Activated T-cell treated with anti-CD3 and anti-CD28 coated beads for 48 hours (primary cell): ENCODE data around the gene RNLS.
"Not testable (repeated sequence)": the region's sequence is repeated elsewhere in the genome, so short reads cannot be mapped to it uniquely, and the experiment has no call there.

ENCODE experiments used
- DNase-seq: peaks from one replicate; pipeline ENCODE4 v3.0.0-alpha.2; 2020; ENCODE audit warnings: low read depth

Gene RNLS

GRCh38 chr10:88343761-88344484 lies 239.2 kb downstream of the RNLS start:
- no peak for DNase-seq

DNA sequence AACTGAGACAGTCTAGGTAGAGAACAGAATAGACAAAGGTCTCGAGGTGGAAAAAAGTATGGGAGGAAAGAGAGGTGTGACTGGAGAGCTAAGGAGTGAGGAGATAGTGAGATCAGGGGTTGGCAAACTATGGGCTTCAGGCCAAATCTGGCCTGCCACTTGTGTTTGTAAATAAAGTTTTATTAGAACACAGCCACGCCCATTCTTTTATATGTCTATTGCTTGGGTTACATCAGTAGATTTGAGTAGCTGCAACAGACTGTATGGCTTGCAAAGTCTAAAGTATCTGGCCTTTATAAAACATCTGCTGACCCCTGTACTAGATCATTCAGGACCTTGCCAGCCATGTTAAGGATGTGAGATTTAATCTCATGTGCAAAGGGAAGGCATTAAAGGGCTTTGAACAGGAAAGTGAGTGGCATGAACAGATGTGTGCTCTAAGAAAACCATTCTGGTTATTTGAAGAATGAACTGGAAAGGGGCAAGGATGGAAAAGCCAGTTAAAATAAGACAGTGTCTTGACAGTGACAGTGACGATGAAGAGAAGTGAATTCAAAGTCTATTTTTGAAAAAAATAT lies 240.3 kb downstream of the RNLS start:
- DNase-seq = no peak

DNA sequence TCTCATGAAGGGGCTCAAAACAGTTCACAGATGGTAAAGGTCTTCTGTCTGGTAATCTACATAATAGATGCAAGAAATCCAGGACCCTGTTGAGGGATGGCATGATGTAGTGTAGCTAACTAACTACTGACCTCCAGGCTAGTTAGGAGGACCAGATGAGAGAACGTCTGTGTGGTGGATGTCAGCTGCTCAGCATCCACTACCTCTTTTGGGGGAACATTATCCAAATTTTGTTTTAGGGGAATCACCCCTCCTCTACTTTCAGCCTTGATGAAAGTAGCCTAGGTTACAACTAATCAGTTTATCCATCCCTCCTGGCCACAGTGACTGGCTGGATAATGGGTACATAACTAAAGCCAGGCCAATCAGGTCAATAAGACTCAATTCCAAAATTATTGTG lies 246.0 kb downstream of the RNLS start:
- no peak for DNase-seq

GRCh38 chr10:88336334-88336733 lies 246.8 kb downstream of the RNLS start:
- no peak for DNase-seq

DNA sequence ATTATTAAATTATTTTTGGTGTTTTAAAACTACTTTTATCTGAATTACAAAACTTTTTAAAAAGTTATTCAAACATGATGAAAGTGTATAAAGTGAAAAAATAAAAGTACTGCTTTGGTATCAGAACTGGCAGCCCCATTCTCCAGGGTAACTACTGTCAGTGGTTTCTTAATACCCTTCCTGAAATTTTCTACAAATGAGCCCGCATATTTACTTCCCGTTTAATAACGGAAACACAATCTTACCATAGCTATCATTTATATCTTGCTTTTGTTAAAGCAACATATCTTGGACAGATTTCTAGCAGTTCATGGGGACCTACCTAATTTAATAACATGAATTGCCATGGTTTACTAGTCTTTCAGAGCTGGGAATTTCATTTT lies 249.9 kb downstream of the RNLS start:
- DNase-seq = no peak

DNA sequence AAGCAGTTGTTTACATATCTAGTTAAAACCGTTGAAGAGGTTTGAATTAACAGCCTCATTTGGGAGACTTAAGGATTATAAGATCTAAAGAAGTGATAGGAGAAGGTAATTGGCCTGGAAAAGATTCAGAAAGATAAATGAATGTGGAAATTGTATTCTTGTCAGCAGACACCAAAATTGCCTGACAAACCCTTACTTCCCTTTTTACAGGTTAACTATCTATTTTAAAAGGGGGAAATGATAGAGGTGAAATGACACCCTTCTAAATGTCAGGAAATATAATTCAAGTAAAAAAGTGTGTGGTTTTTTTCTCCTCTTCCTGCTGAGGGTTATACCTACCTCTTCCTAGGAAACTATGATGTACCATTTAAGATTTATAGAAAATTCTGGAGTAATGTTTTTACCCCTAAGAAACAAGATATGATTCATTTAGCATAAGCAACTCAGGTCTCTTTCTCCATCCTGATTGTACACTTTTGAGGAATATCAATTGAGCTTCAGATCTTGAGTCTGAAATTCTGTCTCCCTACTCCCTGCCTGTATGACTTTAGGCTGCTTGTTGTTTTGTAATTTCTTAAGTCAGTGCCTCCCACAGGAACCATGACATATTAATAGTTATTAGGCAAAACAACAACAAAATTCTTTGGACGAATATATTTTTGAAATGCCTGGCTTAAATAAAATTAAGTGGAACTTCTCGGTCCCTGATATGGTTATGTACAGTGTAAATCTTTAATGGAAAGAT lies 250.4 kb downstream of the RNLS start:
- no peak for DNase-seq

DNA sequence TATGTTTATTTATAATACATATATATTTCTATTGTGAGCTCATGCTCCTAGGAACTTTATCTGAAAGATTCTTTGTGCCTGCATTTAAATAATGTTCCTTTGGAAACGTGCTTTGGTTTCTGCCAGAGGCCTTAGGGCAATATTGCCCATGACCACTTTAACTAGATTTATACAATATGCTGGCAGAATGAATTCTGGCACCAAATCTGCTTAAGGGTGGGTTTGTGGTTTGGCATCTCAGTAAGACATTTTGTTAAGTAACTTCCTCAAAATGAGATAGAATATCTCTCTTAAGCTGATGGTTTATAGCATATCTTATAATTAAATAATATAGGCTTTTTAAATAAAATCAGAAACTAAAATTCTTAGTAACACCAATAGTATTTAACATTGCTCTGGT lies 252.9 kb downstream of the RNLS start:
- no peak for DNase-seq

DNA sequence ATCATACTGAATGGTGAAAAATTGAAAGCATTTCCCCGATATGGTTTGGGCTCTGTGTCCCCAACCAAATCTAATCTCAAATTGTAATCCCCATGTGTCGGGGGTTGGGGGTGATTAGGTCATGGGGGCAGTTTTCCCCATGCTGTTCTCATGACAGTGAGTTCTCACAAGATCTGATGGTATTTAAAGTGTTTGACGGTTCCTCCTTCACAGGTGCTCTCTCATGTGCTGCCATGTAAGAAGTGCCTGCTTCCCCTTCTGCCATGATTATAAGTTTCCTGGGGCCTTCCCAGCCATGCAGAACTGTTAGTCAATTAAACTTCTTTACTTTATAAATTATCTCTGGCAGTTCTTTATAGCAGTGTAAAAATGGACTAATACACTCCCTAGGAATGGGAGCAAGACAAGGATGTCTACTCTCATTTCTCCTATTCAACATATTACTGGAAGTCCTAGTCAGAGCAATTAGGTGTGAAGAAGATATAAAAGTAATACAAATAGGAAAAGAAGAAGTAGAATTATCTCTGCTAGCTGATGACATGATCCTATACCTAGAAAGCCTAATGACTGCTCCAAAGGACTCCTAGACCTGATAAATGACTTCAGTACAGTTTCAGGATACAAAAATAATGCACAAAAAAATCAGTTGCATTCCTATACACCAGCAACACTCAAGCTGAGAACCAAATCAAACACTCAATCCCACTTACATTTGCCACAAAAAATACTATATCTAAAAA lies 260.6 kb downstream of the RNLS start:
- no peak for DNase-seq

DNA sequence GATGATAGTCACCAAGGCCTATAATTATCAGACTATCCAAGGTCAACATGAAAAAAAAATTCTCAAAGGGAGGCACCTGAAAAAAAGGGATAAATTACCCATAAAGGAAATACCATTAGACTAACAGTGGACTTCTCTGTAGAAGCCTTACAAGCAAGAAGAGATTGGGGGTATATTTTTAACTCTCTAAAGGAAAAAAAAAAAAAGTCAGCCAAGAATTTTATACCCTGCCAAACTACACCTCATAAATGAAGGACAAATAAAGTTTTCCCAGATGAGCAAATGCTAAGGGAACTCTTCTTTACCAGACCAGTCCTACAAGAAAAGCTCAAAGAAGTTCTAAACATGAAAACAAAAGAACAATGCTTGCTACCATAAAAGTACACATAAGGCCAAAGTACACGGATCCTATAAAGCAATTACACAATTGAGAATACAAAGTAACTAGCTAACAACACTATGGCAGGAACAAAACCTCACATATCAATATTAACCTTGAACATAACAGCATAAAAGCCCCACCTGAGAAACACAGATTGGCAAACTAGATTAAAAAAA lies 263.1 kb downstream of the RNLS start:
- no peak for DNase-seq

DNA sequence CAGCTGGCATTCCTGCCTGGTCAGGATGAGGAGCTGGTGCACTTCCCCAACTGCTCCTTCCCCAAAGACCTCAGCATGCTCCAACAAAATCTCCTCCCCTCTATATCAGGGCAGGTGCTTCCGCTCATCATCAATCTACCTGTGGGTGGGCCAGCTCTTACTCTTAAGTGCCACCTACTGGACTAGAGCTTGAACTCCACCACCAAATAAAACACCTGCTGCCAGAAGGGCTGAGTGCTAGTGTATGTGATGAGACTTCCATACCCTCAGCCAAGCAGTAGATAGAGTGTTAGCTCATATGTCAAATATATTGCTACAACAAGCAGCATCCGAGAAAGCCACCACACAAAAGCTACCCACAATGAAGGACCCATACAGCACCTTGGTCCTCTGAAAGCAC lies 264.3 kb downstream of the RNLS start:
- no peak for DNase-seq

GRCh38 chr10:88317099-88317498 lies 266.0 kb downstream of the RNLS start:
- DNase-seq = no peak

- DNase-seq = no peak
Measured at GRCh38 chr10:88316292-88316861, 266.7 kb downstream of the RNLS start.

DNA sequence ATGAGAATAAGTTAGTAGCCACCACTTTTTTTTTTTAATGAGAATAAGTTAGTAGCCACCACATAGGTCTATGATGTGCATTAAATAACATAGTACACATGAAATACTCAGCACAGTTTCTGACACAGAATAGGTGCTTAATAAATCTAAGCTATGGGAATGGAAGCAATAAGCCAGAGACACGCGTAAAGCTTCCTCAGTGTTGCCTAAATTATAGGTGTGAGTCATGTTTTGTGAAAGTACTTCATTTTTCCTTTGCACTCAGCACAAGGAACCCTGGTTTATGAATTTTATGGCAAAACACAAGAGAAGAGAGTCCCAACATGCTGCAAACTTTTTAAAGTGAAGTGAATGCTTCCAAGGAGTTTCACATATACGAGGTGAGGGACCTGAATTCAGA lies 267.4 kb downstream of the RNLS start:
- no peak for DNase-seq

DNA sequence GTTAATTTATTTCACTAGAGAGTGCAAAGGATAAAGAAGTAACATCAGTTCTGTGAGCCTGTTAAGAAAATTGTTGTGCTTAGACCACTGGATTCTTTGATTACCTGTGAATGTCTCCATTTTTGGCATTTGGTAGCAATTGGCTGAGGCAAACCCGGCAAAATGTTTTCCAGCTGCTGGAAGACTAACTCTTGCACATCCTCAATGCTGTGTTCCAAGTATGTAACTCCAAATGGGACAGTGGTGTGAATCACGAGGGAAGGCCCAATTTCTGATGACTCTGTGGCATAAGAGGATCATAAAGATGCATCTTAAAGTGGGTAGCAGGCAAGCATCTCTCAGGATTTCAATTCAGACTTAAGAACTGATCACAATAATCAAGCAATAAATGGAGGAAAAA lies 268.8 kb downstream of the RNLS start:
- DNase-seq = no peak

GRCh38 chr10:88313878-88314277 lies 269.2 kb downstream of the RNLS start:
- DNase-seq = no peak

DNA sequence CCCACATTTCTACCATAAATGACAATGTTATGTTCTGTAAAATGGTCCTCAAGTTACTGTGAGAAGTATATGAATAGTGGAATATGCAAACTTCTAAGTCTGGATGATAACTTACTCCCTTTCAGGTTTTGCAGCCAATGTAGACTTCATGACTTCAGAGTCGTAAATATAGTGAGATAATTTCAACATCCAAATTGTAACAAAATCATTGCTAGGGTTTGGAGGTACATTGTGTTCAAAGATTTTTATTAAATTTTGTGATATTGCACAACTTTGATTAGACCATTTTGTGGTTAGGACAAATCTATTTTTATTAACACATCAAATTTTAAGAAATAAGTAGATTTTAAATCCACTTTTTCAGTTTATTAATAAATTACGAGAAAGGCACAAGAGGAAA lies 270.3 kb downstream of the RNLS start:
- DNase-seq = no peak

- no peak for DNase-seq
Measured at GRCh38 chr10:88311264-88311663, 271.9 kb downstream of the RNLS start.

- DNase-seq = no peak
Measured at GRCh38 chr10:88309365-88309764, 273.8 kb downstream of the RNLS start.

GRCh38 chr10:88308361-88308760 lies 274.8 kb downstream of the RNLS start:
- DNase-seq = not testable (repeated sequence)

GRCh38 chr10:88299787-88300186 lies 283.3 kb downstream of the RNLS start:
- DNase-seq = no peak

DNA sequence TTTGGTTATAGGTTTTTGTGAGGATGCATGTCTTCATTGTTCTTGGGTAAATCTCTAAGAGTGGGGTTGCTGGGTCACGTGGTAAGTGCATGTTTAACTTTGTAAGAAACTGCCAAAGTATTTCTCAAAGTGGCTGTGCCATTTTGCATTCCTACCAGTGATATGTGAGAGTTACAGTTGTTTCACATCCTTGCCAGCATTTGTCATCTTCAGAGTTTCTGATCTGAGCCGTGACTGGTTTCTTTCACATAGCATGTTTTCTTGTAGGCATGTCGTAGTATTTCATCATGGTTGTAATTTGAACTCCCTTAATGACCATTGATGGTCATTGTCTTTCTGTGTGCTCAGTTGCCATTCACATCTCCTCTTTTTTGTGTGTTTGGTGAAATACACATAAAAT lies 286.0 kb downstream of the RNLS start:
- DNase-seq = no peak

GRCh38 chr10:88293651-88294230 lies 289.4 kb downstream of the RNLS start:
- DNase-seq = no peak
